Peyer's patch (tissue), 4 donors: ENCODE results near the gene SEBOX.

ENCODE experiments used
- CTCF ChIP-seq, 6 experiments: fragments of 450-650 bp in 4 of 6; fragments of 200-600 bp in 2 of 6; sonication (generic) in 1 of 6; IDR thresholded peaks; one replicate each; pipeline ENCODE4 v1.5.1; 2017 to 2019; ENCODE audit warnings: antibody characterized with exemption in 6 of 6, mild to moderate bottlenecking in 3 of 6, moderate library complexity in 1 of 6
- POLR2A ChIP-seq, 2 donors: fragments of 450-650 bp; IDR thresholded peaks; one replicate each; pipeline ENCODE4 v1.5.1; 2017; ENCODE audit warnings: antibody characterized with exemption in 2 of 2, mild to moderate bottlenecking in 2 of 2, moderate library complexity in 2 of 2

DNA sequence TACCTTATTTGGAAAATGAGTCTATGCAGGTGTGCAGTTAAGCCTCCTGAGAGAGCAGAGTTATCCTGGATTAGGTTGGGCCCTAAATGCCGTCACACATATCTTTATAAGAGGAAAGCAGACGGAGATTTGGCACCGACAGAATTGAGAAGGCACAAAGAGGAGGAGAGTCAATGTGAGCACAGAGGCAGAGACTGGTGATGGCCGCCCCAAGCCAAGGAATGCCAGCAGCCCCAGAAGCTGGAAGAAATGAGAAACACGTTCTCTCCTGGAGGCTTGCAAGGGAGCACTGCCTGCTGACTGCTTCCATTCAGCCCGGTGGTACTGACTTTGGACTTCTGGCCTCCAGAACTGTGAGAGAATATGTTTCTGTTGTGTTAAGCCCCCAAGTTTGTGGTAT lies 37.8 kb upstream of the SEBOX start:
- TF ChIP-seq POLR2A (IDR thresholded peaks at IDR 0.05) (no peak), CTCF (IDR thresholded peaks at IDR 0.05) (no peak)
